Measurements from ENCODE around the gene BACE2. TPM values are rescaled to one million over a fixed set of nuclear protein-coding genes. Genes with fewer than 3 reads are reported as not detected.

Gene BACE2
- total and polyA plus RNA-seq, 2 of the 13 experiments (the other 11 are each of a cell fraction or from before 2014, with no cell fraction given): 0.07 to 0.11 TPM

DNA sequence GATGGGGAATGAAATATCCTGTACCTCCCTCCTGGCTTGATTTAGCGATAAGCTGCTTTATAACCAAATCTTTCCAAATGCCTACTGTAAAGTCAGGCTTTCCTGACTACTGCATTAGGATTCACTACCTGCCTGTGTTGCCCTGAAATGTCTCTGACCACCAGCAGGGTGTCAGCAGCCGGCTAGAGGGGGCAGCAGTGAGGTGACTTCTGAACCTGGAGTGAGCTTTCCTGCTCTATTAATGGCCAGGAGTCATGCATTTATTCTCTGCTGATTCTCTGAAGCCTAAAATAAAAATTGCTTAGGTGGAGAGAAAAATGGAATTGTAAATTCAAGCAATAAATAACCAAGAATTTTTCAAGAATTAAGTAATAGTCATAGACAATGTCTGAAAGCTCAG is 2.5 kb downstream of the BACE2 start:
- 0% methylated on average over 2 of the region's 2 CpGs for WGBS (ENCODE audit: low lambda C conversion rate)
- H3K4me1 ChIP-seq (ENCODE audit: insufficient read depth, low read length): no peaks in the 10 kb centered on the region
- in situ Hi-C loops (cut with HindIII; ENCODE audit: extremely low pct_ligation_motif_present, low pct_unique_long_range_greater_than_20kb) (no loop called here), intact Hi-C loops (cut with micrococcal nuclease; ENCODE audit: unreplicated experiment) (no loop called here)
- H2AFZ ChIP-seq (ENCODE audit: low read length): no peak overlapping the region
- H3K79me2 ChIP-seq (ENCODE audit: insufficient read depth, low read length): no peaks in the 10 kb centered on the region
- TF ChIP-seq ZNF12 (CRISPR knock-in tag; IDR thresholded peaks at IDR 0.05) (no peak), ZNF550 (CRISPR knock-in tag; IDR thresholded peaks at IDR 0.05; ENCODE audit: borderline replicate concordance) (no peak), ZNF143 (CRISPR knock-in tag; IDR thresholded peaks at IDR 0.05) (no peak), SUZ12 (IDR thresholded peaks at IDR 0.05; ENCODE audit: low read depth, low read length) (no peak), ZNF605 (CRISPR knock-in tag; IDR thresholded peaks at IDR 0.05) (no peak), ZNF878 (CRISPR knock-in tag; IDR thresholded peaks at IDR 0.05) (no peak), ARHGAP35 (CRISPR knock-in tag; IDR thresholded peaks at IDR 0.05; ENCODE audit: borderline replicate concordance) (no peak), STAG1 (CRISPR knock-in tag; IDR thresholded peaks at IDR 0.05) (peak; percentile 28), XRCC5 (optimal IDR thresholded peaks at IDR 0.05; ENCODE audit: low read length) (peak; percentile 40), ELF1 (CRISPR knock-in tag; IDR thresholded peaks at IDR 0.05) (no peak), ZNF501 (CRISPR knock-in tag; IDR thresholded peaks at IDR 0.05) (no peak)
- TF ChIP-seq, protein P1, sequence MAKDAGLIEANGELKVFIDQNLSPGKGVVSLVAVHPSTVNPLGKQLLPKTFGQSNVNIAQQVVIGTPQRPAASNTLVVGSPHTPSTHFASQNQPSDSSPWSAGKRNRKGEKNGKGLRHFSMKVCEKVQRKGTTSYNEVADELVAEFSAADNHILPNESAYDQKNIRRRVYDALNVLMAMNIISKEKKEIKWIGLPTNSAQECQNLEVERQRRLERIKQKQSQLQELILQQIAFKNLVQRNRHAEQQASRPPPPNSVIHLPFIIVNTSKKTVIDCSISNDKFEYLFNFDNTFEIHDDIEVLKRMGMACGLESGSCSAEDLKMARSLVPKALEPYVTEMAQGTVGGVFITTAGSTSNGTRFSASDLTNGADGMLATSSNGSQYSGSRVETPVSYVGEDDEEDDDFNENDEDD (CRISPR knock-in tag; IDR thresholded peaks at IDR 0.05; ENCODE audit: borderline replicate concordance): no peak
- TF ChIP-seq, protein P2, sequence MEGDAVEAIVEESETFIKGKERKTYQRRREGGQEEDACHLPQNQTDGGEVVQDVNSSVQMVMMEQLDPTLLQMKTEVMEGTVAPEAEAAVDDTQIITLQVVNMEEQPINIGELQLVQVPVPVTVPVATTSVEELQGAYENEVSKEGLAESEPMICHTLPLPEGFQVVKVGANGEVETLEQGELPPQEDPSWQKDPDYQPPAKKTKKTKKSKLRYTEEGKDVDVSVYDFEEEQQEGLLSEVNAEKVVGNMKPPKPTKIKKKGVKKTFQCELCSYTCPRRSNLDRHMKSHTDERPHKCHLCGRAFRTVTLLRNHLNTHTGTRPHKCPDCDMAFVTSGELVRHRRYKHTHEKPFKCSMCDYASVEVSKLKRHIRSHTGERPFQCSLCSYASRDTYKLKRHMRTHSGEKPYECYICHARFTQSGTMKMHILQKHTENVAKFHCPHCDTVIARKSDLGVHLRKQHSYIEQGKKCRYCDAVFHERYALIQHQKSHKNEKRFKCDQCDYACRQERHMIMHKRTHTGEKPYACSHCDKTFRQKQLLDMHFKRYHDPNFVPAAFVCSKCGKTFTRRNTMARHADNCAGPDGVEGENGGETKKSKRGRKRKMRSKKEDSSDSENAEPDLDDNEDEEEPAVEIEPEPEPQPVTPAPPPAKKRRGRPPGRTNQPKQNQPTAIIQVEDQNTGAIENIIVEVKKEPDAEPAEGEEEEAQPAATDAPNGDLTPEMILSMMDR (CRISPR knock-in tag; IDR thresholded peaks at IDR 0.05): peak; percentile 52
- ATAC-seq (peak; percentile 94), DNase-seq (ENCODE audit: low spot score) (peak; percentile 29), FAIRE-seq (peak; percentile 36)
- BruUV-seq (replicated peaks): no TSS peak
- no peak overlapping the region for H3K27ac ChIP-seq (ENCODE audit: extremely low read length, insufficient read depth, low read length)
- no peak overlapping the region for H3K4me3 ChIP-seq (replicated peaks in 1 of 3; ENCODE audit: insufficient read depth in 1 of 3, low read depth in 2 of 3, low read length in 3 of 3)
- no peaks in the 10 kb centered on the region for H3K36me3 ChIP-seq (replicated peaks in 1 of 2; ENCODE audit: control insufficient read depth in 1 of 2, insufficient read depth in 2 of 2, low read length in 2 of 2)
- H3K9ac ChIP-seq (ENCODE audit: insufficient read depth, low read depth, low read length): no peak overlapping the region
- H3K27me3 ChIP-seq (ENCODE audit: control insufficient read depth in 1 of 2, insufficient read depth in 2 of 2, low read length in 2 of 2): peaks cover 6 to 48% of the 10 kb centered on the region in 2 experiments; a peak in 4 of 5 replicates
- H3K4me2 ChIP-seq (ENCODE audit: low read depth, low read length): no peak overlapping the region
- no peaks in the 10 kb centered on the region for H3K9me3 ChIP-seq (ENCODE audit: low read length)
- POLR2A ChIA-PET: no interaction called here
- no peaks in the 10 kb centered on the region for H4K20me1 ChIP-seq (ENCODE audit: insufficient read depth, low read length)
- CTCF ChIA-PET (ENCODE audit: low intra/inter-chr PET ratio, low total read pairs): no interaction called here
